ENCODE data around the gene TMEM245.

The TMEM245 gene

GRCh38 chr9:109022873-109023272 is 96.9 kb downstream of the TMEM245 start:
- DNase-seq (ENCODE audit: low spot score) = no peak

GRCh38 chr9:109020581-109021511 is 98.9 kb downstream of the TMEM245 start:
- no peak for DNase-seq (ENCODE audit: low spot score)

- no peak for DNase-seq (ENCODE audit: low spot score)
Observed at GRCh38 chr9:109020113-109020512, 99.6 kb downstream of the TMEM245 start.

GRCh38 chr9:109019420-109019819 is 100.3 kb downstream of the TMEM245 start:
- no peak for DNase-seq (ENCODE audit: low spot score)

- DNase-seq (ENCODE audit: low spot score) = no peak
Observed at GRCh38 chr9:109017493-109017892, 102.3 kb downstream of the TMEM245 start.

GRCh38 chr9:109017061-109017460 is 102.7 kb downstream of the TMEM245 start:
- no peak for DNase-seq (ENCODE audit: low spot score)

GRCh38 chr9:109016132-109016531 is 103.6 kb downstream of the TMEM245 start:
- DNase-seq (ENCODE audit: low spot score) = no peak

- DNase-seq (ENCODE audit: low spot score) = no peak
Observed at GRCh38 chr9:109014608-109015280, 105.0 kb downstream of the TMEM245 start.

GRCh38 chr9:109013679-109014607 is 105.8 kb downstream of the TMEM245 start:
- DNase-seq (ENCODE audit: low spot score) = peak; percentile 50

- DNase-seq (ENCODE audit: low spot score) = peak; percentile 97
Observed at GRCh38 chr9:109012876-109013678, 106.7 kb downstream of the TMEM245 start, which contains the start of gene CTNNAL1. Gene CTNNAL1, minus strand, starts transcription at chr9:109013499. Its CDS starts 57 bp downstream, at chr9:109013442.

GRCh38 chr9:109012009-109012875 is 107.5 kb downstream of the TMEM245 start:
- peak; percentile 88 for DNase-seq (ENCODE audit: low spot score)

- DNase-seq (ENCODE audit: low spot score) = no peak
Observed at GRCh38 chr9:109011231-109011671, 108.5 kb downstream of the TMEM245 start.

- peak; percentile 49 for DNase-seq (ENCODE audit: low spot score)
Observed at GRCh38 chr9:109010746-109011145, 109.0 kb downstream of the TMEM245 start.

GRCh38 chr9:109005678-109006077 is 114.1 kb downstream of the TMEM245 start:
- DNase-seq (ENCODE audit: low spot score) = no peak

GRCh38 chr9:109003116-109003515 is 116.6 kb downstream of the TMEM245 start:
- no peak for DNase-seq (ENCODE audit: low spot score)

GRCh38 chr9:109002141-109002540 is 117.6 kb downstream of the TMEM245 start:
- no peak for DNase-seq (ENCODE audit: low spot score)

- peak; percentile 67 for DNase-seq (ENCODE audit: low spot score)
Observed at GRCh38 chr9:109001275-109001676, 118.5 kb downstream of the TMEM245 start.

- no peak for DNase-seq (ENCODE audit: low spot score)
Observed at GRCh38 chr9:108997112-108997511, 122.6 kb downstream of the TMEM245 start.

- no peak for DNase-seq (ENCODE audit: low spot score)
Observed at GRCh38 chr9:108996643-108997042, 123.1 kb downstream of the TMEM245 start.

- no peak for DNase-seq (ENCODE audit: low spot score)
Observed at GRCh38 chr9:108994695-108995094, 125.1 kb downstream of the TMEM245 start.

Data from AG08396 (cell line).